GM21423 (cell line): Measurements from ENCODE around the gene MRPL40.

Experiments used
- ATAC-seq: cut with Tn5 transposase; IDR thresholded peaks from one replicate; pipeline ENCODE4 v1.9.1; 2021; ENCODE audit warnings: mild to moderate bottlenecking, moderate library complexity; ENCODE audit not compliant: unreplicated experiment

MRPL40 gene

DNA sequence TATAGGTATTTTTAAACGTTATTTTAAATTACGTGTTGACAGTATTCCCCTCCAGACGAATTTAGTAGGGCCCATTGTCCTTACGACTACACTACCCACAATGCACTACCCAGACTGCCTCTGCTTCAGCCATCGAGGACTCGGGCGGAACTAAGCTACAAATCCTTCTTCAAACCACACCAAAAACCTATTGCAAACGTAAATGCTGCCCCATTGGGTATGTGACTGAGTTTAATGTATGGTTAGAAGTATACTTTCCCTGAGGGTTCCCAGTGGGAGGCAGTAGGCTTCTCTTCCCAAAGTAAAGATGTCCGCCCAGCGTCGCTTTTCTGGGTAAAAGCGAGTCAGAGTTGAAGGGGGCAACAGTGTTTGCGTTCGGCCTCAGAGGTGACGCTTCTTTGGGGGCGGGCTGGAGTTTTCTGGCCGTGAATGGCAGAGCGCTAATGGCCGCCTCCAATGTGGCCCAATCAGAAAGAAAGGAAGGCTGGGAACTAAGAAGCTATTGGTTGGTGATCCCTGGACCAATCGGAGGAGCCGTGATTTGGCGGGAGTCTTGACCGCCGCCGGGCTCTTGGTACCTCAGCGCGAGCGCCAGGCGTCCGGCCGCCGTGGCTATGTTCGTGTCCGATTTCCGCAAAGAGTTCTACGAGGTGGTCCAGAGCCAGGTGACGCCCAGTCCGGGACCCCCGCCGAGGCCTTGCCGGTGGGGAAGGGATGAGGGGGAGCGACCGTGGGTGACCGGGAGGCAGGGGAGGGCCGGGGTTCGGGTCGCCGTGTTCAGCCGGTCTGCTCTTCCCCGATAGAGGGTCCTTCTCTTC lies 47.2 kb downstream of the MRPL40 start, which contains the start of gene CDC45:
TSS of gene CDC45 (plus strand) at position 566 of the 818 bp plus-strand sequence. CDS start at position 615, 49 bp downstream.
- ATAC-seq, result peak; percentile 87

DNA sequence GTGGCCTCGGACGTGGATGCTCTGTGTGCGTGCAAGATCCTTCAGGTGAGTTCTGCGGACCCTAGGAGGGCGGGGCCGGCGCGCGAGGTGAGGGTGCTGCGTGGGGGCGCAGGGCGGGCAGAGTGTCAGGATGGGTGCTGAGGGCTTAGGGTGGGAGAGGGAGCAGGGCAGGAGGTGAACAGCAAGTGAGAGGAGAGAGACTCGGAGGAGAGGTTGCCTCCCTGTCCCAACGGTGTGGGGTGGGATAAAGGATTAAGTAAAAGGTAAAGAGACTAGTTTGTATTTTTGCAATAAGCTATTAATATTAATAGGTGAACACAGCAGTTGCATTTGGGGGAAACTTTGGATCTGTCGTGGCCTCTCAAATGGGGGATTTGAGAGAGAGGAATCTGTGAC lies 47.8 kb downstream of the MRPL40 start:
- no peak for ATAC-seq

DNA sequence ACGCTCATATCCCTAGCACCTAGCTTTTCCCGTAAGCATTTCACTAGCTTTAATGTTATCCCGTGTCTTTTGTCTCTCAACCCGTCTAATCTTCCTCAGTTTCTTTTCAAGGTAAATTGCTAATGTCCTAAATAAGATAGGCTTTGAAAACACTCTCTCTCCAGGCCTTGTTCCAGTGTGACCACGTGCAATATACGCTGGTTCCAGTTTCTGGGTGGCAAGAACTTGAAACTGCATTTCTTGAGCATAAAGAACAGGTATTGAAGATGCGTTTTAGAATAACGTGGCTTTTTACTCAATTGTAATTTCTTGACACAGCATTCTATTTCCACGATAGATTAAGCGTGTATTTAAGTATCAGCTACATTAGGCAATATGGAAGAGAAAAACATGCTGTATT lies 48.4 kb downstream of the MRPL40 start:
- no peak for ATAC-seq

DNA sequence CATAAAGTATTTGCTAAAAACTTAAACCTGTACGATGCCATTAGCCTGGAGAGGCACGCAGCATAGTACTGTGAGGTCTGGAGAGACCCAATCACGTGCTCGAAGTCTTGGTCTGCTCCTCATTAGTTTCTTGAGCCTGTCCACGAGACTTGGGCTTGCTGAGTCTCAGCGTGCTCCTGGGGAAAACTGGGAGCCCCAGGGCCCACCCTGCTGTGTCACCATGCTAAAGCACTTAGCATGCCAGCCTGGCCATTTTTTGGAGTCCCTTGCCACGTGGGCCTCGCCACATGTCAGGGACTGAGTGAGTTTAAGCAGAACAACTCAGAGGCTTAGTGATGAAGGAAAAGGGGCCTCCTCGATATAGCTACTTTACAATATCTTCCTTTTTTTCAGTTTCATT lies 50.0 kb downstream of the MRPL40 start:
- ATAC-seq, result no peak

DNA sequence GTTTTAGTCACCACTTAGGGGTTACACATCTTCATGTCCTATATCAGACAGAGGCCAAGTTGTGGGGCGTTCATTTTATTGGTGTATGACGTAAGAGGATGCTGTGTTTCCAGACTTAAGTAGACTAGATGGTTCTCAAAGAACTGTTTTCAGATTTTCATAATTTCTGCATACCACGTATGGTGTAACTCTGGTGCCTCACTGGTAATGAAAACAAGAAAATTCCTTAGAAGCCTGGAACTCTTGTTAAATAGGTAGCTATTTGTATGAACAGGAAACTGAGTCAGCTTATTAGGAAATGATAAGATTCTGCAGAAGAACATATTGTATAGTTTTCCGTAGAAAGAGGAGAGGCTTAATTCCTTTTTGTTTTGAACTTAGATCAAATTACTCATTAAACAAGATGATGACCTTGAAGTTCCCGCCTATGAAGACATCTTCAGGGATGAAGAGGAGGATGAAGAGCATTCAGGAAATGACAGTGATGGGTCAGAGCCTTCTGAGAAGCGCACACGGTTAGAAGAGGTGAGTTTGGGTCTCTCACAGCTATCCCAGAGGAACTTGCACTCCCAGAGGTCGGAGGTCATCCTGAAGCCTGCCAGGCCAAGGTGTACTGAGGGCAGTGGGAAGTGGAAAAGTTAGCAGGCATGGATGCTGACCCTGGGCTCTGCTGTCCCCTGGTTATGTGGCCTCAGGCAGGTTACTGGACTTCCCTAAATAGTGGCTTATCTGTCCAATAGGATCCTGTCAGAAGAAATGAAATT lies 51.3 kb downstream of the MRPL40 start:
- ATAC-seq, result no peak
